HEK293T (cell line): ENCODE data around the gene HHIPL1.

Source experiments
- CTCF ChIA-PET: fragments of 350-600 bp; formaldehyde crosslinking; extraction: SDS; loops from one replicate; lab custom pipeline; 2021; ENCODE audit warnings: antibody characterized with exemption, inconsistent platforms; lab: Yijun Ruan, JAX
- POLR2A ChIA-PET: fragments of 350-600 bp; formaldehyde crosslinking; extraction: SDS; loops from one replicate; lab custom pipeline; 2020; ENCODE audit warnings: antibody characterized with exemption, inconsistent platforms; lab: Yijun Ruan, JAX
- DNase-seq: peaks from one replicate; pipeline ENCODE4 v3.0.0; 2012; ENCODE audit warnings: mixed read lengths; ENCODE audit errors: extremely low spot score
- ARNT ChIP-seq: fragments of 450-650 bp; IDR thresholded peaks from 2 replicates; pipeline ENCODE4 v1.6.1; 2017; ENCODE audit warnings: mild to moderate bottlenecking
- BHLHE40 ChIP-seq: fragments of 450-650 bp; IDR thresholded peaks from 2 replicates; pipeline ENCODE4 v1.6.1; 2016; ENCODE audit warnings: mild to moderate bottlenecking, moderate library complexity, borderline replicate concordance
- CTBP1 ChIP-seq: fragments of 450-650 bp; IDR thresholded peaks from 2 replicates; pipeline ENCODE4 v1.6.1; 2016; ENCODE audit warnings: borderline replicate concordance
- ELF4 ChIP-seq: fragments of 450-650 bp; IDR thresholded peaks from 2 replicates; pipeline ENCODE4 v1.6.1; 2017; ENCODE audit warnings: antibody characterized with exemption
- FOXA1 ChIP-seq: fragments of 450-650 bp; IDR thresholded peaks from 2 replicates; pipeline ENCODE4 v1.6.1; 2016; ENCODE audit warnings: mild to moderate bottlenecking
- FOXK2 ChIP-seq: fragments of 450-650 bp; IDR thresholded peaks from 2 replicates; pipeline ENCODE4 v1.6.1; 2016; ENCODE audit warnings: mild to moderate bottlenecking
- FOXM1 ChIP-seq: fragments of 450-650 bp; IDR thresholded peaks from 2 replicates; pipeline ENCODE4 v1.6.1; 2017; ENCODE audit warnings: mild to moderate bottlenecking, borderline replicate concordance
- HDGF ChIP-seq: fragments of 450-650 bp; IDR thresholded peaks from 2 replicates; pipeline ENCODE4 v1.6.1; 2017; ENCODE audit warnings: antibody characterized with exemption, borderline replicate concordance
- L3MBTL2 ChIP-seq: fragments of 450-650 bp; conservative IDR thresholded peaks from 2 replicates; pipeline ENCODE4 v1.6.1; 2016; ENCODE audit warnings: mild to moderate bottlenecking
- LEF1 ChIP-seq: fragments of 450-650 bp; IDR thresholded peaks from 2 replicates; pipeline ENCODE4 v1.6.1; 2017; ENCODE audit warnings: mild to moderate bottlenecking, borderline replicate concordance
- NFRKB ChIP-seq: fragments of 450-650 bp; IDR thresholded peaks from 2 replicates; pipeline ENCODE4 v1.6.1; 2016; ENCODE audit warnings: mild to moderate bottlenecking, moderate library complexity
- SP1 ChIP-seq: fragments of 450-650 bp; IDR thresholded peaks from 2 replicates; pipeline ENCODE4 v1.6.1; 2017
- SUZ12 ChIP-seq: fragments of 450-650 bp; IDR thresholded peaks from 2 replicates; pipeline ENCODE4 v1.6.1; 2016; ENCODE audit warnings: mild to moderate bottlenecking
- TARDBP ChIP-seq: fragments of 450-650 bp; IDR thresholded peaks from 2 replicates; pipeline ENCODE4 v1.6.1; 2016
- ZNF384 ChIP-seq: fragments of 450-650 bp; IDR thresholded peaks from 2 replicates; pipeline ENCODE4 v1.6.1; 2016
- TF ChIP-seq, protein P1 (sequence below): fragments of 450-650 bp; IDR thresholded peaks from 2 replicates; pipeline ENCODE4 v1.6.1; 2016

The HHIPL1 gene

DNA sequence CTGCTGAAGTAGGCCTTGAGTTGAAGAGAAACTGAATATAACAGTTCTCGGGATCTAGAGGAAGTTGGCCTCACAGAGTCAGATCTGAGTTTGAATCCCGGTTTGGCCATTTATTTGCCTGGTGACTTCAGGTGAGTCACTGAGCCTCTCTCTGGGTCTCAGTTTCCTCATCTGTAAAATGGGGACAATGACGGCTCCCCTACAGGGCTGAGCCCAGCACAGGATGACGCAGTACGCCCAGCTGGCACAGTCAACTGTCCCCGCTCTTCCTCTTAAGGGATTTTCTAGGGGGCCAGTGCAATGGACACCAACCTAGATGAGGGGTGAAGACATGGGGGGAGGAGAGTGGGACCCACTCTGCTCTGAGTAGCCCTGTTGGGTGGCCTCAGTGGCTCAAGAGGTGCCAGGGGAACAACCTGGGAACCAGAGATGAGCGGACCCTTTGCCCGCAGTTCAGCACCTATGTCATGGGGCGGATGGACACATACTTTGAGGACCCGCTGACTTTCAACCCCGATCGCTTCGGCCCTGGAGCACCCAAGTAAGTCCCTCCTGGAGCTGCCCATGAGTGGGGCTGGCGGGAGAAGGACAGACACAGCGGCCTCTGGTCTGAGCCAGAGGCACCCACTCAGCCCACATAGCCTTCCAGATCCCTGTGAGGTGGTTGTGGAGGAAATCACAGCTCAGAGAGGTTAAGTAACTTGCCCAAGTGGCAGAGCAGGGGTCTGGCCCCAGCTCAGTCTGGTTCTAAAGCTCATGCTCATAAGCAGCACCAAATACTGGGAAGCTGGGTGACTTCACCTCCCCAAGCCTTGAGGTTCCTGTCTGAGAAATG lies 80.2 kb downstream of the HHIPL1 start:
- DNase-seq: no peak
- CTCF ChIA-PET: no interaction called here
- POLR2A ChIA-PET: no interaction called here
- TF ChIP-seq BHLHE40 (no peak), NFRKB (no peak), LEF1 (no peak), ELF4 (no peak), SUZ12 (no peak), CTBP1 (no peak), TARDBP (no peak), SP1 (no peak), FOXM1 (no peak), FOXA1 (no peak), HDGF (no peak)
- TF ChIP-seq, protein P1, sequence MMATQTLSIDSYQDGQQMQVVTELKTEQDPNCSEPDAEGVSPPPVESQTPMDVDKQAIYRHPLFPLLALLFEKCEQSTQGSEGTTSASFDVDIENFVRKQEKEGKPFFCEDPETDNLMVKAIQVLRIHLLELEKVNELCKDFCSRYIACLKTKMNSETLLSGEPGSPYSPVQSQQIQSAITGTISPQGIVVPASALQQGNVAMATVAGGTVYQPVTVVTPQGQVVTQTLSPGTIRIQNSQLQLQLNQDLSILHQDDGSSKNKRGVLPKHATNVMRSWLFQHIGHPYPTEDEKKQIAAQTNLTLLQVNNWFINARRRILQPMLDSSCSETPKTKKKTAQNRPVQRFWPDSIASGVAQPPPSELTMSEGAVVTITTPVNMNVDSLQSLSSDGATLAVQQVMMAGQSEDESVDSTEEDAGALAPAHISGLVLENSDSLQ: no peak

DNA sequence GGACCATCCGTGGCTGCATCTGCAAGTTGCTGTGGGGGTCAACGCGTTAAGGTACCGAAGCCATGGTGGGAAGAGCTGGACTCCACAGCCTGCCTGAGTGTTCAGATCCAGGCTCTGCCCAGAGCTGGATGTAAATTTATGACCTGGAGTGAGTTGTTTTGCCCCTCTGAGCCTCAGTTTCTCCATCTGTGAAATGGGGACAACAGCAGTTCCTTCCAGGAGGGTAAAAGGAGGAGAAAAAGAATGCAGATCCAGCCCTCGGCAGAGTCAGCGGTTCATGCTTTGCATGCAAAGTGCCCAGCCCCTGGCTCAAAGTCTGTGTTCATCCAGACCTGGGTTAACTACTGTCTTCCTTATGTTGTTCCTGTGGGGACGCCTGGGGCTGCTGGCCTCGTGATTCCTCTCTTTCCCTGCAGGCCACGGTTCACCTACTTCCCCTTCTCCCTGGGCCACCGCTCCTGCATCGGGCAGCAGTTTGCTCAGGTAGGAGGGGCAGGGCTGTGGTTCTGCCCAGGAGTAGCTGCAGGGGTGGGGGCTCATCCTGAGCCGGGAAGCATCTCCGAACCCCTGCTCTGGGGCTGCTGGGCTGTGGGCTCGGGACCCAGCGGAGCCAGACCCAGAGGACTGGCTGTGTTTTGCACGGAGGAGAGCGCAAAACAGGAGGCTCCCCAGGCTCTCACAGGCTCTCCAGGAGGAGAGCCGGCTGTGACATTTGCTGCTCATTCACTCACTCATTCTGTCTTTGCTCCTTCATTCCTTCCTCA lies 81.0 kb downstream of the HHIPL1 start:
- no peak for DNase-seq
- CTCF ChIA-PET: no interaction called here
- POLR2A ChIA-PET: no interaction called here
- TF ChIP-seq ZNF384 (no peak), BHLHE40 (no peak), SP1 (no peak), HDGF (no peak), ARNT (no peak), ELF4 (no peak), NFRKB (no peak)
- TF ChIP-seq, protein P1: no peak

DNA sequence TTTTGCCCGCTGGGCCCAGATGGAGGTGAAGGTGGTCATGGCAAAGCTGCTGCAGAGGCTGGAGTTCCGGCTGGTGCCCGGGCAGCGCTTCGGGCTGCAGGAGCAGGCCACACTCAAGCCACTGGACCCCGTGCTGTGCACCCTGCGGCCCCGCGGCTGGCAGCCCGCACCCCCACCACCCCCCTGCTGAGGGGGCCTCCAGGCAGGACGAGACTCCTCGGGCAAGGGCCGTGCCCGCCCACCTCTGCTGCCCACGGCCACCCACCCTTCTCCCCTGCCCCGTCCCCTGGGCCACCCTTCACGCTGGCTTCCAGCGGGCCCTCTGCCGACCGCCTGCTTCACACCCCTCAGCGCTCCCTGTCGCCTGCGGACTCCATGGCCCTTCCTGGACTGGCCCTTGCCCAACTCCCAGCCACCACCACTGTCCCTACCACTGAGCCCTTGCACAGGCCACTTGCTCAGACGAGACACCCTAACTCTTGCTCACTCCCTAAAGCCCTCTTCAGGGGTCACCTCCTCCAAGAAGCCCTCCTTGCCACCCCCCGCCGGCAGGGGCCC lies 81.7 kb downstream of the HHIPL1 start:
- DNase-seq: no peak
- ChIA-PET POLR2A (no interaction called here), CTCF (no interaction called here)
- no peak for TF ChIP-seq FOXM1
- TF ChIP-seq NFRKB: no peak
- no peak for TF ChIP-seq SP1
- no peak for TF ChIP-seq ELF4
- no peak for TF ChIP-seq LEF1
- TF ChIP-seq, protein P1: no peak
- TF ChIP-seq SUZ12: no peak
- no peak for TF ChIP-seq FOXK2
- no peak for TF ChIP-seq FOXA1
- no peak for TF ChIP-seq CTBP1
- TF ChIP-seq TARDBP: no peak
- TF ChIP-seq ARNT: no peak
- no peak for TF ChIP-seq HDGF
- no peak for TF ChIP-seq BHLHE40
- TF ChIP-seq L3MBTL2: no peak
- no peak for TF ChIP-seq ZNF384

DNA sequence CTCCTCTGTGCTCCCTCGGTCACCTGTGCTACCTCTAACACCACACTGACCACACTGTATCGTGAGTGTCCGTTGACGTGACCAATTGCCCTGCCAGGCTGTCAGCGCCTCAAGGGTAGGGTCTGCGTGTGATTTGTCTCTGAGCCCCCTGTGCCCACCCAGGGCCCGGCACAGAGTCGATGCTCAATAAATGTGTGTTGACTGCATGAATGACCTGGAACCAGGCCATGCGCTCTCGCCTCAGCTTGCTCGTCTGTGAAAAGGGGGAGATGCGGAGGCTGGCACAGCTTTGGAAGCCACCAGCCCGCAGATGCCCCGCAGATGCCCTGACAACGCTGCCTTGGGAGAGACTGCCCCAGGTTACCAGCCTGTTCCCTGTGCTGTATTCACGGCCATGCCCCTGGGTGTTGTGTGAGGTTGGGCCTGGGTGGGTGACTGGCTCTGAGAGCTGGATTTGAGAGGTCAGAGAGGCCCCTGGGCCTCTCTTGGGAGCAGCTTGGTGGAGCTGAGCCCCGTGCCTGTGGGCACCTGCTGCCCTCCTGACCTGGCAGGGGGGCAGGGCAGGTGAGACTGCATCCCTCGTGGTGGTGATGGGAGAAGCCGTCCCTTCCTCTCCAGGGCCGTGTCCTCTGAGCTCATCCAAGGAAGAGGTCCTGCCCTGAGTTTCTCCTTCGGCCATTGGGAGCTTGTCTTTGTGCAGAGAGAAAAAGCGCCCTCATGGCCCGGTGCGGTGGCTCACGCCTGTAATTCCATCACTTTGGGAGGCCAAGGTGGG lies 82.4 kb downstream of the HHIPL1 start:
- no peak for DNase-seq
- TF ChIP-seq FOXA1 (no peak), TARDBP (no peak), FOXK2 (no peak), FOXM1 (no peak), HDGF (no peak), CTBP1 (no peak), LEF1 (no peak), ZNF384 (no peak), L3MBTL2 (no peak), SUZ12 (no peak), ARNT (no peak), BHLHE40 (no peak), NFRKB (no peak)
- TF ChIP-seq, protein P1: no peak
- ChIA-PET CTCF (interaction anchor here (0.6 kb wide), 1 partner anchor 21 kb away, joined by 9 read pairs; no protein-coding TSS in a partner anchor), POLR2A (no interaction called here)
